GM19324 (cell line): ENCODE results near the gene TMEM9.

ENCODE experiments used
- ATAC-seq: cut with Tn5 transposase; IDR thresholded peaks from one replicate; pipeline ENCODE4 v1.9.1; 2021; ENCODE audit warnings: mild to moderate bottlenecking, moderate library complexity; ENCODE audit not compliant: unreplicated experiment, low FRiP score

TMEM9 gene

GRCh38 chr1:201147396-201148015, 6.8 kb downstream of the TMEM9 start:
- no peak for ATAC-seq

- no peak for ATAC-seq
Measured at GRCh38 chr1:201146626-201147390, 7.5 kb downstream of the TMEM9 start.

GRCh38 chr1:201145816-201146215, 8.5 kb downstream of the TMEM9 start:
- ATAC-seq, result no peak

- ATAC-seq, result no peak
Measured at GRCh38 chr1:201145132-201145531, 9.1 kb downstream of the TMEM9 start.

- no peak for ATAC-seq
Measured at GRCh38 chr1:201144701-201145100, 9.6 kb downstream of the TMEM9 start.

GRCh38 chr1:201143726-201144635, 10.3 kb downstream of the TMEM9 start:
- ATAC-seq, result no peak

- no peak for ATAC-seq
Measured at GRCh38 chr1:201142849-201143725, 11.2 kb downstream of the TMEM9 start.

- no peak for ATAC-seq
Measured at GRCh38 chr1:201142011-201142848, 12.0 kb downstream of the TMEM9 start.

- no peak for ATAC-seq
Measured at GRCh38 chr1:201141418-201141817, 12.9 kb downstream of the TMEM9 start.

GRCh38 chr1:201140941-201141260, 13.4 kb downstream of the TMEM9 start:
- no peak for ATAC-seq

- no peak for ATAC-seq
Measured at GRCh38 chr1:201140235-201140940, 13.9 kb downstream of the TMEM9 start.

GRCh38 chr1:201139756-201140155, 14.5 kb downstream of the TMEM9 start:
- ATAC-seq, result no peak

- ATAC-seq, result no peak
Measured at GRCh38 chr1:201139306-201139705, 15.0 kb downstream of the TMEM9 start.

GRCh38 chr1:201138311-201138840, 15.9 kb downstream of the TMEM9 start:
- no peak for ATAC-seq

- no peak for ATAC-seq
Measured at GRCh38 chr1:201137579-201138310, 16.5 kb downstream of the TMEM9 start.

GRCh38 chr1:201137024-201137392, 17.3 kb downstream of the TMEM9 start:
- no peak for ATAC-seq

- no peak for ATAC-seq
Measured at GRCh38 chr1:201136355-201137023, 17.8 kb downstream of the TMEM9 start.
